ENCODE results near the gene PLA2G2A.

GRCh38 chr1:19932866-19933265 lies 46.6 kb downstream of the PLA2G2A start:
- TF ChIP-seq, protein P1, sequence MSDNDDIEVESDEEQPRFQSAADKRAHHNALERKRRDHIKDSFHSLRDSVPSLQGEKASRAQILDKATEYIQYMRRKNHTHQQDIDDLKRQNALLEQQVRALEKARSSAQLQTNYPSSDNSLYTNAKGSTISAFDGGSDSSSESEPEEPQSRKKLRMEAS (IDR thresholded peaks at IDR 0.05; ENCODE audit: low read depth), result no peak
- TF ChIP-seq CTCF (IDR thresholded peaks at IDR 0.05) (no peak), ELF1 (IDR thresholded peaks at IDR 0.05) (no peak), POLR2AphosphoS5 (IDR thresholded peaks at IDR 0.05; ENCODE audit: low read depth, low read length) (no peak)
